HG03064 (cell line): ENCODE results near the gene BRINP1.
"Not testable (repeated sequence)": the region's sequence is repeated elsewhere in the genome, so short reads cannot be mapped to it uniquely, and the experiment has no call there.

Source experiments
- ATAC-seq: cut with Tn5 transposase; IDR thresholded peaks from one replicate; pipeline ENCODE4 v1.9.1; 2021; ENCODE audit warnings: low read depth; ENCODE audit not compliant: unreplicated experiment

The BRINP1 gene

GRCh38 chr9:119215651-119216050 lies 153.6 kb downstream of the BRINP1 start:
- ATAC-seq = no peak

- no peak for ATAC-seq
Measured at GRCh38 chr9:119213471-119213870, 155.8 kb downstream of the BRINP1 start.

DNA sequence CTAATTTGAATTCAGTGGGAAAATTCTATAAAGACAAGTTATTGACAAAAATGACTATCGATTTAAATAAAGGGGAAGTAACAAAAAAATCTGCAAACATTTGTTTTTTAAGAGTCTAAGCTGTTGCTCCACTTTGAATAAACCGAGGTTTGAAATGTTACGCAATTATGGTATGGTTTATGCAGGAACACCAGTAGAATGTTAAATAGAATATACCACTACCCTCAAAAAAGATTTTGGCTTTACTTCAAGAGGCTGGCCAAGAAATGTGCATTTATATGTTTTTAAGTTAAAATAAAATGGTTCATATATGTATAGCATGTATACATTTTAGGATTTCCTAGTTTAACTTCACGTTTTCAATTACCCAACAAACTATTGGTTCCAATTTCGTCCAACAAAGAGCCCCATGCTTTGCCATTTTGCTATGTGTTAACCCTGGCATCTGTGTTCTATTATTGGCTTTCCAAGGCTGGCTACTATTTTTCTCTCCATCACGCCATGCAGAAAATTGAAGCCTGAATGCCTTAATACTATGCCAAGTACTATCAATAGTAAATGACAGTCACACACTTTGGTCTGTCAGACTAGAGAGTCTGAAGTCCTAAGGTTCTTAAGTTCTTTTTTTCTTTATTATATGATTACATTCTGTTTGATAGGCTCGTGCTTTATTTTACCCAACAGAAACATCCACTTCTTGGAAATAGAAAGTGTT lies 171.2 kb downstream of the BRINP1 start:
- no peak for ATAC-seq

GRCh38 chr9:119195521-119195920 lies 173.7 kb downstream of the BRINP1 start:
- ATAC-seq = no peak

- ATAC-seq = no peak
Measured at GRCh38 chr9:119185298-119185697, 183.9 kb downstream of the BRINP1 start.

DNA sequence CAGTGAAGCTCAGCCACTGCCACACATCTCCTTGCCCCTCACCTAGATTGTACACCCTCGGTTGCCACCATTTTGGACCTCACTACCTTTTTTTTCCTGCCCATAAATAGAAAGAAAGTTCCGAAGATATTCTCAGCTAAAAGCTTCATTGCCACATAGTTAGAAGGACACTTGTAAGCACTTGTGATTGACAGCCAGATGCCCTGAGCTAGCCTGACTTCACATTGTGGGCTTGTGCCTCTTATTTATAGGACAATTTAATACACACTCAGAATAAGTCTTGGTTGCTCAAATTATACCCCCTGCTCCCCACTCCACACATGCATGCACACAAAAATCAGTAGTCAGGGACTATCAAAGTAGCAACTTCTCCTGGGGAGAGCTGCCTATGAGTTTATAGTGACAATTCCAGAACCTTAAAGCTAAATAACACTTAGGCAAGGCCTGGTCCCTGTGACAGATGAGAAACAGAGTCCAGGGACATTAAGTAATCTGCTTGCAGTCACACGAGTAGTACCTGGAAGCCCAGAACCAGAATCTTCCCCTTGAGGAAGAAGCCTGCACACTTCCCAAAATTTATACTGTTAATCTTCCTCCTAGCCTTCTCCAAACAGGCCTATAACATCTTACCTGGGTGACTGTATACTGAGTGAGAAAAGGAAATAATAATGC lies 184.8 kb downstream of the BRINP1 start:
- ATAC-seq = no peak

DNA sequence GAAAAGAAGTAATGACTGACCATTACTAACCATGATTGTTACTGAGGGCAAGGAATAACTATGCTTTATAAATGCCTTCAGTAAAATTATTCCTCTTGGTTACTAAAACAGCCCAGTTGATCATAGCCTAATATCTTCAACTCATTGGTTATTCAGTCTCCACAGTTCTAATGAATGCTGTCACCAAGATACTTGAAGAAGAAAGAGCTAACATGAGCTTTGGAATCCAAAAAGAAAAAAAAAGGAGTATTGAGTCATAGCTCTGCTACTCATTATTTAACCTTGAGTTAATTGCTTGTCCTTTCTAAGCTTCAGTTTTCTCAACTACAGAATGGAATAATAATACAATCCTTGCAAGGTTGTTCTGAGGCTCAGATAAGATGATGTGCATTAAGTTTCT lies 187.7 kb downstream of the BRINP1 start:
- no peak for ATAC-seq

DNA sequence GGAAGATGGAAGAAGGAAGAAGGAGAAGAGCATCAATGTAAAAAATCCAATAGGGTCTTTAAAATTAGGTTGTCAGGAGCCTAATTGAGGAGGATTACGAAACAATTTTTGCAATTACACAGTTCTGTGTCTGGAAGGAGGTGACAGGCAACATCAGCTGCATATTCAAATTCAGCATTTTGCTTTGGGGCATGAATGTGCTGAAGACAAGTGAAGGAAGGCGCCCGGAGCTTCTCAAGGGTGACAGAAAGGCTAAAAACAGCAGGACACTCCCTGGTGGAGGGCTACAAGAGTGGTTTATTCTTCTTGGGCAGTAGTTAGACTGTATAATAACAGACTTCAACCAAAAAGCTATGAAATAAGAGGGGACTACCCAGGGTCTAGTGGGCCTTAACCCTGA lies 188.3 kb downstream of the BRINP1 start:
- no peak for ATAC-seq

DNA sequence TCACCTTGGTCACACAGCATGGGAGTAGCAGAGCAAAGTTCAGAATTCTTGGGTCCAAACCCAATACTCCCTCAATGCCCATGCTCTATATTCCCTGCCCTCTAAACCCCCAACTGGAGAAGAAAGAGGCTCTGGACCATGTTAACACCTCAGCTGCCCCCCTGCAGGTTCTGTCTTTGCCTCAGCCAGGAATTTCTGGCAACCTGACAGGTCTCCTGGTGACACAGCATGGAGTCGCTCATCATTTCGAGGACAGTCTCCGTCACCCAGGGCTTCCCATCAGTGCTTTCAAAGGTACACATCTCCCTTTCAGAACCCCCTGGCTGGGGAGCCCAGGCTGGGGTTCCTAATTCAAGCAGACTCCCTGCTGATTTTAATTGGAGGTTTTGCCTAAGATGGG lies 189.5 kb downstream of the BRINP1 start:
- ATAC-seq = no peak

- no peak for ATAC-seq
Measured at GRCh38 chr9:119177196-119177595, 192.0 kb downstream of the BRINP1 start.

- ATAC-seq = no peak
Measured at GRCh38 chr9:119175581-119175980, 193.7 kb downstream of the BRINP1 start.

DNA sequence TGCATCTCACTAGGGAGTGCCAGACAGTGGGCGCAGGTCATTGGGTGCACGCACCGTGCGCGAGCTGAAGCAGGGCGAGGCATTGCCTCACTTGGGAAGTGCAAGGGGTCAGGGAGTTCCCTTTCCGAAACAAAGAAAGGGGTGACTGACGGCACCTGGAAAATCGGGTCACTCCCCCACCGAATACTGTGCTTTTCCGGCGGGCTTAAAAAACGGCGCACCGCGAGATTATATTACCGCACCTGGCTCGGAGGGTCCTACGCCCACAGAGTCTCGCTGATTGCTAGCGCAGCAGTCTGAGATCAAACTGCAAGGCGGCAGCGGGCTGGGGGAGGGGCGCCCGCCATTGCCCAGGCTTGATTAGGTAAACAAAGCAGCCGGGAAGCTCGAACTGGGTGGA lies 200.0 kb downstream of the BRINP1 start:
- ATAC-seq = not testable (repeated sequence)

DNA sequence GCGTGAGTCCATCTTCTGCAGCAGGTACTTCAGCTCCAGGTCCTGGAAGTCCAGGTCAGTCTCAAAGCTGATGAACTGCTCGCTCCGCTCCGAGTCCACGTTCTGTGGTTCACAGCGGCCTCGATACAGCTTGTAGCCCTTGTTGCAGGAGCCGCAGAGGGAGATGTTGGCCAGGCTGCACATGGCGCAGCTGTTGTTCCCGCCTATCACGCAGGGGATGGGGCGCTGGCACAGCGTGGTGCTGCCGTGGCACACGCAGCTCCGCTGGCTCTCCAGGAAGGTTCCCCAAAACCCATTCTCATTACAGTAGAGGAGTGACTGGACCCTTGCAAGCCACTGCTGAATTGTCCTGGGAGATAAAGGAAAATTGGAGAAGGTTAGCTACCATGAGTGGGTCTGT lies 201.4 kb downstream of the BRINP1 start:
- no peak for ATAC-seq

DNA sequence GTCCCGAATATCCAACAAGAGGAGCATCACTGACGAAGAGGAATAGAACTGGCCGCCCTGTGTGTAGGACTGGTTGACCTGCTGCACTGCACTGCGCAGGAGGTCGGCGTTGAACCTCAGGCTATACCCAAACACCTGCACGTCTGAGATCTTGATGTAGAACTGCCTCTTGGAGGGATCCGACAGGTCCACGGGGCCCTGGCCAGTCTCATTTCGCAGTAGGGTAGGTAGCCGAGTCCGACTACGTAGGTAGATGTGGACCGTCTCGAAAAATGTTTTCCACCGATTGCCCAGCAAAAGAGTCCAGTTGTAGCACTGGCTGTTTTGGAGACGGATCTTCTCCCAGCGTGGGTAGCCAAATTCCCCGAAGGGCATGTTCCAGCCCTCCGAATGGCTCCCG lies 202.0 kb downstream of the BRINP1 start:
- ATAC-seq = no peak

DNA sequence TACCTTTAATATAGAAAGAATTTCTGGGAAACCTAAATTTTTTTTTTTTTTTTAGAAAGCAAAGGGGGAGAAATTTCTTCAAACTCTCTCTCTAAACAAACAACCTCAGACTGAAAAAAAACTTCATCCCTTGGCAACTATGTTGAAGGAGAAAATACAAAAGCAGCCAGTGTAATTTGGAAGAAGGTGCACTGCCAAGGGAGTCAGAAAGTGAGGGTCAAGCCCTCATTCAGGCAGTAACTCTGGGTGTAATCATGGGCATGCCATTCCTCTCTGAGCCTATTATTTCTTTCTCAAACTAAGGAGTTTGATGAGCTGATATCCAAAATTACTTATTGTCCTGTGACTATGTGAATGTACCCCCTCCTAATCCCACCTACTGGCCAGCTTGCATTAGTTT lies 203.1 kb downstream of the BRINP1 start:
- no peak for ATAC-seq

GRCh38 chr9:119165131-119165530 lies 204.1 kb downstream of the BRINP1 start:
- ATAC-seq = no peak

- ATAC-seq = no peak
Measured at GRCh38 chr9:119164716-119165115, 204.5 kb downstream of the BRINP1 start.

DNA sequence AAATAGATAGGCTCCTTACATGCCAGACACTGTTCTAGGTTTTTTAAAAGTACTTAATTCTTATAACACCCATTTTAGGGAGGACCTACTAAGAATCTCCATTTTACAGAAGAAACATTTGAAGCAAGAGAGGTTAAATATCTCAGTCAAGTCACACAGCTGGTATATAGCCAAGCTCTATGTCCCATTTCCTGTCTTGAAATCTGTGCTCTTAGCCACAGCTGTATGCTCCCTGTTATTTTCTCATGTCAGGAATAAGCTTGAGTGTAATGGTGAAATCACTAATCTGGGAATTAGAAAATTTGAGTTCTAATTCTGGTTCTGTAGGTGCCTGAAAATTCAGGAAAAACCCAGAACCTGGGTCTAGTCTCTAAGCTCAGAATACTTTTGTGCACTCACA lies 208.7 kb downstream of the BRINP1 start:
- ATAC-seq = no peak

GRCh38 chr9:119159386-119159785 lies 209.8 kb downstream of the BRINP1 start:
- ATAC-seq = no peak

- ATAC-seq = no peak
Measured at GRCh38 chr9:119157196-119157595, 212.0 kb downstream of the BRINP1 start.

GRCh38 chr9:119156354-119156753 lies 212.9 kb downstream of the BRINP1 start:
- ATAC-seq = no peak

GRCh38 chr9:119154527-119154926 lies 214.7 kb downstream of the BRINP1 start:
- no peak for ATAC-seq
